Activated T-cell treated with anti-CD3 and anti-CD28 coated beads for 24 hours (primary cell): ENCODE measurements around the gene ZNF445.
"Not testable (repeated sequence)": the region's sequence is repeated elsewhere in the genome, so short reads cannot be mapped to it uniquely, and the experiment has no call there.

Experiments
- DNase-seq: peaks from one replicate; pipeline ENCODE4 v3.0.0-alpha.2; 2020; ENCODE audit warnings: low read depth

Gene ZNF445

DNA sequence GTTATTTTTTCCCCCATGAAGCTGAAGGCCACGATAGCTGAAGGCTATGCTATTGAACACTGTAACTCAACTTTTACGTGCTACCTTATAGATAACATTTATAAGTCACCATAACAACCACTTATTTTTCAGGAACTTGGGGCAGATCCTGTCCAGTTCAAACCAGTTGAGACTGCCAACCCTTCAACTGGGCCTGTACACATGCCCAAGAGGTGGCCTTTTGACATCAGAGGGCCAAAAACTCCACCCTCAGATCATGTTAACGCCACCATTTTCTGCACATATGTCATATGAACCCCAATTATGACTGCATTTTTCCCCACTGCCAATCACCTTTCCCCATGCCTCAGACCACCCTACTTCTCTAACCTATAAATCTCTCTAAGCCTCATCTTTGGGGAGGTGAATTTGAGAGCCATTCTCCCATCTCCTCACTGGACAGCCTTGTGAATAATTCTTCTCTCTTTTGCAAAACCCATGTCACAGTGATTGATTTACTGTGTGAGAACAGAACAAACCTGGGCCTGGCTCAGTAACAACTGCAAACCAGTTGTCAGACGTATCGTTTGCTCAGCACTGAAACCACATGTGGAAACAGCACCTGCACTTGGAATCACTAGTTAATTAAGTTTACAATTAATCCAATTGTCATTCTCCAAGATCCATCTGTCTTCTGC, 42.5 kb downstream of the ZNF445 start:
- DNase-seq, result no peak

DNA sequence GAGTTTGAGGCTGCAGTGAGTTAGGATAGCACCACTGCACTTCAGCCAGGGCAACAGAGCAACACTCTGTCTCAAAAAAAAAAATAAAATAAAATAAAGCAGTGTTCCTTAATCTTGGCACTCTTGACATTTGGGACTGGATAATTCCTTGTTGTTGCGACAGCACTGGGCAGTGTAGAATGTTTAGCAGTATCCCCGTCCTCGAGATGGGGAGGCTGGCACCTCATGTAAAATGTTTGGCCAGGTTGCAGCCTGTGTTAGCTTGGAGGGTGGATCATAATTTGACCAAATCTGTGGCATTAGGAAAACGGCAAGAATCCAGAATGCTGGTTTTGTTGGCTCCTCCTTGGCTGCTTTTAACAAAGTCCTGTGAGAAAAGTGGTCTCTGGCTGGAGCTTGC, 47.0 kb downstream of the ZNF445 start:
- no peak for DNase-seq

DNA sequence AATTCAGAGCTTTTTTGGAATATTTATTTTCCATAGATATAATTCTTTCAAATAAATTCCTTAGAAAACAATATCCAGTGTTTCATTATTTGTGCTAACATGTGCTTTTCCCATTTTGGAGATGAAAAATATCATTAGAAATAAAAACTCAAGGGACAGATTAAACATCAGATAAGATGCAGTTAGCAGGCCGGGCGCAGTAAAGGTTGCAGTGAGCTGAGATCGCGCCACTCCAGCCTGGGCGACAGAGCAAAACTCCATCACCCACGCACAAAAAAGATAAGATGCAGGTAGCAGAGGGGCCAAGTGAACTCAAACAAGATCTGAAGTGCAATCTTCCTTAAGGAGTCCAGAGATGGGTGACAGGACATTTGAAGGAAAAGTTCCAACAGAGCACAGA, 48.0 kb downstream of the ZNF445 start:
- DNase-seq, result no peak

DNA sequence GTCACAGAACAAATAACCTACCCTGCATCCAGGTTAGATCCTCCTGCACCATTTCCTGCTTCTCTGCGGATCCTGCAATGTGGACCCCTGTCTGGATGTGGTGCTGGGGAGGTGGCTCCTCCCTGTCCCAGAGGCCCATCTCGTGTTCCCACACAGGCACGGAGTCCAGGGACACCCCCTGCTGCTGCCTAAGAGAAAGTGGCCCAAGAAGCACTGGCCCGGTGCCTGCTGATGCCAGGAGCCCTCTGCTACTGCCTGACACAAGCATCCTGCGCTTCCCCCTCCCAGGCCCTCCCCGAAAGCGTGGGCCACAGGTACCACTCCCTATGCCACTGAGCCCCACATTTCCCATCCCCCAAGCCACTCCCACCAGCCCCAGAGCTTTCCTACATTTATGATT, 48.6 kb downstream of the ZNF445 start:
- DNase-seq, result no peak

DNA sequence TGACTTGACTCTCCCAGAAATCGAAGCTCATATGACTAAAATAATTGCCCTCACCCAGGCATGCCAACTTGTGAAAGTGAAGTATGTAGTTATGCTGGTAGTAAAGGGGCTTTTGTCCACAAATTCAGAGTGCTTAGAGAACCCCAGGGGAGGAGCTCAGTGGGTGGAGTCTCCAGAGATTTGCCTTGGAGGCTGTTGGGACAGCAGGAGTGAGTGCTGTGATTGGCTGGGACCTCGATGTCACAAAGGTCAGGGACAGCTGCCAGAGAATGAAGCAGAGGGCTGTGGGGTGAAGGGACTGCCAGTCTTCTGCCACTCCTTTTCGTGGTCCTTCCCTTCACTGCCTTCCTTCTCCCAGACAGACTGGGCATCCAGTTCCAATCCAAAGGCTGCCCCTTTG, 49.8 kb downstream of the ZNF445 start:
- DNase-seq, result no peak

DNA sequence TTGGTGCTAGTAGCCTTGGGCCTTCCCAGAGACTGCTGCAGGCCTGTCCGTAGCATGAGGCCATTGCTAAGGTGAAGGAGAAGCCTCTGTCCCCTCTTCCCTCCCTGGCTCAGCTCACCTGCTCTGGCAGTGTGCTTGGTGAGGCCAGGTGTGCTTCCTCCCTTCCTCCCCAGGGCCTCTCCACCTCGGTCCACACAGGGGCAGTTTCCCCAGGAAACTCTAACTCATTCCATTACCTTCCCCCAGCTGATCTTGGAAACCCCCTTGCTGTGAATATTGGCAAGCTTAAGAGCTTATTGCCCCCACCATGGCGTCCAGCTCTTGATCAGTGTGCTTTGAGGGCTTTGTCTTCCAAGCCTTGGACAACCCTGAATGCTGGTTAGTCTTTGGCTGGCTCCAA, 52.7 kb downstream of the ZNF445 start:
- no peak for DNase-seq

DNA sequence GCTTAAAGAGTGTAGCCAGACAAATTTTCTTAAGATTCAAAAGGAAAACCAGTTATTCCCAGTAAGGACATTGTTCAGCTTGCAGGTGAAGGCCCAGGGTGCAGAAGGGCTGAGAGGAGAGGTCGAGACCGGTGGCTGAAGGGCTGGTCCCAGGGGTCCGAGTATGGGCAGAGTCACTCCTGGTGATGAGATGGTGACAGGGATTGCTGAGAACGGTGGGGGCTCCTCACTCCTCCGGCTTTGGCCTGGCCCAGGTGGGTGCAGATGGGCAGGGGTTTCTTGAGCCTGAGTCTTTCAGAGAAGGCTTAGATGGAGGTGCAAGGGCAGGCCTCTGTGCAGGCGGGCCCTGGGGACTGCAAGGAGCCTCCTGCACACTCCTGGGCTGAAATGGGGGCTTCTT, 56.2 kb downstream of the ZNF445 start:
- no peak for DNase-seq

DNA sequence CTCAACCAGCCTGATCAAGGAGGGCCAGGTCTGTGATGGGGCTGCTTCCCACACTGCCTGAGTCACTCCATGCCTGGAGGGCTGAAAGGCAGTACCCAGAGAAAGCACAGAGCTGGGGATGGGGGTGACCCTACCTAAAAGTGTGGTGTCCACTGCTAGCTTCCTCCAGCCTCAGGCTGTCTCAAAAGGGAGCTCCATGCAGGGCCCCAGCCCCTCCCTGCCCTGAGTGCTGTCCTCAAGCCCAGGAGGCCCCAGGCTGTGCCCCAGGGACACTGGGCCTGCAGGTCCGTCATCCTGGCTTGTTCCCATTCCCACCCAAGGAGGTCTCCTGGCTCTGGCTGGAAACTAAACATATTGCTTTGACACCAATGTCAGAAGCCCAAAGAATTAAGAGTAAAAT, 56.8 kb downstream of the ZNF445 start:
- DNase-seq, result no peak

DNA sequence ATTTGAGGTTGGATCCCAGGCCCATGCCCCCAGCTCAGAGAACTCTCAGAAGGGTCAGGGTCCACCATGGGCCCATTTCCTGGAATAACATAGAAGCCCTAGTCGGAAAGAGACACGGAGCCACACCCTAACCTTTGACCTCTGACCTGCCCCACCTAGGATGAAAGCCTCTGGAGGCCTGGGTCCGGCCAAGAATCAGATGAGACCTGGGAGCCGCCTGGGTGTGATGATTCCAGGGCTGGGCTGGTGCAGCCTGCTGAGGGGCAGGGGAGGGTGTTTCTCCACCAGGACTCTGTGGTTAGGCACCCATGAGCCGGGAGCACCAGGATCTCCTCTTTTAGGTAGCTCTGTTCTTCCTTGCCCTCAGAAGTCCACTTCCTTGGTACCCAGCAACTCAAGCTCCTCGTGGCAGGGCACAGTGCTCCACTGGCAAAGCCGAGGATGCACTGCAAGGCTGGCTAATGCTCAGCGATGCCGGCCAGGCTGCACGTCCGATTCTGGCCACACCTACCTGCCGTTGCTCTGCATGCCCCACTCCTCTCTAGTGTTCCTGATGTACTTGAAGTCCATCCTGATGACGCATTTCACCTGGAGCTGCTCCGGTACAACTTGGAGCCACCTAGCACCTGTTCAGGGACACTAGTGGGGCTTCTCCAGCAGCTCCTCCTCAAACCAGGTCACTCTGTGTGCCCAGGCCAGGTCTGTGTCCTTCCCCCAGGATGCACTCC, 57.4 kb downstream of the ZNF445 start:
- no peak for DNase-seq

DNA sequence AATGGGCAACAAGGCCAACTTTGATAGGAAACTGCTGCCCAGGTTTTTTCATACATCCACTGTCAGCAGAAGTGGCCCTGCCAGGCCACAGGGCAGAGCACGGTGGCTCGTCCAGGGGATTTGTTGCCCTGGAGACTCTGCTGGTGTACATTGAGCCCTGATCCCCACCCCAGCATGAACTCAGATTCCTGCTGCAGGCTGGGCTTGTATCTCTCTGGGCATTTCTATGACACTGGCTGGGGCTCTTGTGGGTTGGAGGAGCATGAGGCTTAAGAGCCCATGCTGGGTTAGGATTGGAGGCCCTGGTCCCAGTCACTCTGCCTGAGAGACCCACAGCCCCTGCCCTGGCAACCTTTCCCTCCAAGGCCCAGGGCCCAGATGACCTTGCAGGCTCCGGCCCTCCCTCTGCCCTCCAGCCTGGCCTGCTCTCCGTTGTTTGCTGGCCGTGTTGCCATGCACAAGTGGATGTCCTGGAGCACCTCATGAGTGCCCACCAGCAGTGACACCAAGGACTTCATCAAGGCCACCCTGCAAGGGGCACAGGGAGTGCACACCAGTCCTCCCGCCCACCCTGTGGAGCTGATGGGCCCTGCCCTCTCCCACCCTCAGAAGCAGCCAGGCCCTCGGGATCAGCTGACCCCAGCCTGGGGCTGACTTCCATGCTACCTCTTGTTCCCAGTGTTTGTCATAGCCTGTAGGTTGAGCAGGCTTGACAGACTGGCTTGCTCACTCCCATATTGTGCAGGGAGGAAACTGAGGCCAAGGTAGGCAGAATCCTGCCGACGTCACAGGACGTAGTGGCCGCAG, 58.2 kb downstream of the ZNF445 start:
- no peak for DNase-seq

DNA sequence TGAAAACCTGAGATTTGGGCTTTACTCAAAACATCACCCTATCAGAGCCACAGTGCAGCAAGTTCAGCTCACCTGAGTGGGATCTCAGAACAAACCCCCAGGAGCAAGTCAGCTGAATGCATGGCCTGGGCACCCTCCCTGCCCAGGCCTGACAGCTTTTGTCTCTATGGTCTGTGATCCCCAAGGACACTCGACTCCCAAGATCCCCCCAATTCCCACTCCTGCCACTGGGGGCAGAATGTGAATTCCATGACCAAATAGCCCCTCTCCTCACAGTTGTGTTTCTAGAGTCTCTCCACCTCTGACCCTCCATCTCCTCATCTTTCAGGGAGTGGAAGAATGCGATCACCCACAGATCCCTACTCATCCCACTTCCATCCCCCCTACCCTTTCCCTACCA, 58.9 kb downstream of the ZNF445 start:
- DNase-seq, result no peak

DNA sequence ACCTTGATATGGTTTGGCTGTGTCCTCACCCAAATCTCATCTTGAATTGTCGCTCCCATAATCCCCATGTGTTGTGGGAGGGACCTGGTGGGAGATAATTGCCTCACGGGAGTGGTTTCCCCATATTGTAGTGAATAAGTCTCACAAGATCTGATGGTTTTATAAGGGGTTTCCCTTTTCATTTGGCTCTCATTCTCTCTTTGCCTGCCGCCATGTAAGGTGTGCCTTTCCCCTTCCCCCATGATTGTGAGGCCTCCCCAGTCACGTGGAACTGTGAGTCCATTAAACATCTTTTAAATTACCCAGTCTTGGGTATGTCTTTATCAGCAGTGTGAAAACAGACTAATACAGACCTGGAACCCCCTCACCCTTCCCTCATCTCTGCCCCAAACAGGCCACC, 59.4 kb downstream of the ZNF445 start:
- DNase-seq, result not testable (repeated sequence)

DNA sequence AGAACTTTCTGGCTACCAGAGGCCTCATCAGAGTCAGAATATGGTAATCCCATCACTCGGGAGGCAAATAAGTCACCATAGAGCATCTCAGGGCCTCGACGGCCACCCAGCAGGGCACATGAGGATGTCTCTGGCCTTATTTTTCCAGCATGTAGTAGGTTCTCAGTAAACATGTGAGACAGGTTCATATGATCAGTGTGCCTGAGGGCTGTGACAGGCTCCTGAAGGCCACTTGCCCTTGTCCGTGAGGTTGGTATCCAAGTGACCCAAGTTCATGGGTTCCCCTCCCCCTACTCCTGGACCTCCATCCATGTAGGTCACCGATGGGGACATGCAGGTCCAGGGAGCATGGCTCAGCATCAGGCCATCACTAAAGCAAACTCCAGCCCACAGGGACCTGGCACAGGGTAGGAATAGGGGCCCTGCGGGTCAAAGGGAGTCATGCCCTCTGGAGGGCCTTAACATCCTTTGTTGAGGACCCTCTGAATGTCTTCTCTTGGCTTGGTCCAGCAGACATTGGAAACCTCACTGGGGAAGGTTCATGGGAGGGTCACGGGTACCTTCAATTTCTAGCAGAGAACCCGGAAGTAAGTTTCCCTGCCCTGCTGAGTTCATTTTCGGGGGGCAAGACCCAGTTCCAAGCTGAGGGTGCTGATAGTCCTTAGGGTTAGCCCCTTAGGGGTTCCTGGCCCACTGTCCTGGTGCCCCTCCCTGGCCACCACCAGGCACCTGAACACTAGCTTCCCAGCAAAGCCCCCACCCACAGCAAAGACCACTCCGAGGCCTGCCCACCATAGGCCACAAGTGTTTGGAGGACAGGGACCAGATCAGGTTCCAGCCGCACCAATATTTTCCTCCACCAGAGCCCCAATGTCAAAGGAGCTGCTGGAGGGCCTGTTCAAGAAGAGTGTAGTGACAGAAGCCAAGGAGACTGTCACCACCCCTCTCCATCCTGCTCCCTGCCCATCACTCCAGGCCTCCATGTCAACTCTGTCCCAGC, 61.1 kb downstream of the ZNF445 start:
- DNase-seq, result no peak

DNA sequence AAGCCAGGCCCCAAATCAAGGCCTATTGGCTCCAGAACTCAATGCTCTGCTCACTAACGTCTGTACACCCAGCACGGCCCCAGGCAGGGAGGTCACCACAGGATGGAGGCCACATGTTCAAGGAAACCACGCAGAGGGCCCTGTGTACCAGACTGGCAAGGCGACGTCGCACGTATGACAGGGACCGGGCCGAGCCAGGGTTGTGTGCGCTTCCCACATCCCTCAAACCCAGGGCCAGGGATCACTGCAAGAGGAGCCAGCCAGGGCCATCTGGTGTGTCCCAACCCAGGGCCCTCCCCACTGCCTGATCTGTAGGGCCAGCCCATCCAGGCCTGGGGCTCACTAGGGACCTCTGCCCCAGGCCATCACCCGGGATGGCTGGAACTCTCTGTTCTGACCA, 62.0 kb downstream of the ZNF445 start:
- DNase-seq, result no peak

DNA sequence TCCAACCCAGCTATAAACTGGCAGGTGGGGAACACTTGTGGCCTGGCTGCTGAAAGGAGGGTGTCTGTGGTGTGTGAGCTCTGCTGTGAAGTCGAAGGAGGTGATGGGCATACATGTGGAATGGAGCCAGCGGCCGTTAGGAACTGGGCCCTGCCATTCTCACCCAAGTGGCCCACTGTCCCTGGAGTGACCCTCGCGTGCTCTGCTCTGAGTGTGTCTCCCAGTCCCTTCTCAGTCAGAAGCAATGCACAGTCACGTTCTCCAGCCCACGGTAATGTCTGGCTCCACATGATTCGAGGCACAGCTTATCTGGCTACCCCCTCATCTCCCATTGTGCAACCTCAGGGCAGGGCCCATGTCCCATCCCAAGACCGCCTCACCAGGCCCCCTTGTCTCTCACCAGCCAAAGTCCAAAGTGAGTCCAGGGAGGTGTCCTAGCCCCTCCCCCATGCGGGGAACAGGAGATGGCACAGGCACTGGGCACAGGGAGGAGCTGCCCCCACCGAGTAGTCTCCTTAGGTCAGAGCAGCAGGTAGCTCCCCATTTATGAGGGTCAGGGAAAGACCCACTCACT, 62.9 kb downstream of the ZNF445 start:
- DNase-seq, result no peak

DNA sequence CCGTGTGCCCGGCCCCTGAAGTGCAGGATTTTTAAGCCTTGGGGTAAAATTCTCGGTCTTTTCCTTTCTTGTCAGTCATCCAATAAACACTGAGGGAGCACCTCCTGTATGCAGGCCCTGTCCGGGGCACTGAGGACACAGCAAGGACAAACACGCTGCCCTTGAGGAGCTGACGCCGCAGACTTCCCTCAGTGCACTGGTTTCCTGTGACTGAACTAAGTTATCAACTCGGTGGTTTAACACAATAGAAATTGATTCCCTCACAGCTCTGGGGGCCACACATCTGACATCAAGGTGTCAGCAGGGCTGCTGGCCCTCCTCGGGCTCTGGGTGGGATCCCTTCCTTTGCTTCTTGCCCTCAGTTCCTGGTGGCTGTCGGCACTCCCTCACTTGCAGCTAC, 65.1 kb downstream of the ZNF445 start:
- DNase-seq, result no peak

DNA sequence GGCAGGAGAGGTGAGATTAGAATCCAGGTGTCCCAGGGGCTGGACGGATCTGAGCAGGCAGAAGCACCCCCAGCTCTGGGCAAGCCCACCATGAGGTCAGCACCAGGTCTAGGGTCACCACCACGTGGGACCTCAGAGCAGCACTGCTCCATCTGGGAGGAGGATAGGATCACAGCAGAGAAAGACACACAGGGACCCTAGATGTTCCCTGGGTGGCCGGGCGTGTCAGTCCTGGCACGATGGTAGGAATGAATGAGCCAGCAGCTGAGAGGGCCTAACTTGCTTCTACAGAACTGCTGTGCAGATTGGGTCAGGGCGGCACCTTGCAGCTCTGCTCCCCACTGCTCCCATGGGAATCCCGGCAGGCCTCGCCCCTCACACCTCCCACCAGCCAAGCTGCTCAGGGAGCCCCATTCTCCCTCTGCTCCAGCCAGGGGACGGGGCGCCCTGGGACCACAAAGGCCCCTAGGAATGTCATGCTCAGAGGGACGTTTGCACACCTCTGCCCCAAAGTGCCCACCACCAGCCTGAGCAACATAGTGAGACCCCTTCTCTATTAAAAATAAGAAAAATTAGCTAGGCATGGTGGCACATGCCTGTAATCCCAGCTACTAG, 66.3 kb downstream of the ZNF445 start:
- DNase-seq, result no peak

DNA sequence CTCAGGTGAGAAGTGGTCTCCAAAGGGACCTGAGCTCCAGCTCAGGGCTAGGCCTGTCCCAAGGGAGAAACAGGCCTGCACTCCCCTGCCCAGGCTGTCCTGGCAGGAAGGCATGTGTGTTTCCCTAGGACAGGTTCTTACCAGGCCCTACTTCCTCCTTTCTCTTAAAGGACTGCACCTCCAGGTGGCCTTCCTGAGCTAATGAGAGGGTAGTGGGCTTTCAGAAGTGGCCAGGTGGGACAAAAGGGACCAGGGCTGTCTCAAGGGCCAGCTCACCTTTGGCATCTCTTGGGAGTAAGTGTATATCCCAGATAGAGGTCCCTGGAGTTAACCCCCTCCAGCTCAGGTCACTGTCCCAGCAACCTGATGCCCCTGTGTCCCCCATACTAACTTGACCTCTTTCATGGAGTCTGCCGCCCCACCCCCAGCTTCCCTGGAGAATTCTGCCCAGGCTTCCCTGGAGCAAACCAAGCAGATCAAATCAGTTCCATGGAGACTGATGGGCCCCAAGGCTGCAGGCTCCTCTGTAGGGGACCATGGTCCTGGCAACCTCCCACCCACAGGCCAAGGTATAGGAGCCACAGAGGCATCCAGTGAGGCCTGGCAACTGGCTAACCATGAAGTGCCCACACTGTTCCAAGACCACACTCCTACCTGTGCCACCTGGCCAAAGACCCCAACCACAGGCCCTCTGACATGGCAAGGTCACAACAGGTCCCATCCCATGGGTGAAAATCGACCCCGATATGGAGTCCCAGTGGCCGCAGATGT, 67.6 kb downstream of the ZNF445 start:
- no peak for DNase-seq

DNA sequence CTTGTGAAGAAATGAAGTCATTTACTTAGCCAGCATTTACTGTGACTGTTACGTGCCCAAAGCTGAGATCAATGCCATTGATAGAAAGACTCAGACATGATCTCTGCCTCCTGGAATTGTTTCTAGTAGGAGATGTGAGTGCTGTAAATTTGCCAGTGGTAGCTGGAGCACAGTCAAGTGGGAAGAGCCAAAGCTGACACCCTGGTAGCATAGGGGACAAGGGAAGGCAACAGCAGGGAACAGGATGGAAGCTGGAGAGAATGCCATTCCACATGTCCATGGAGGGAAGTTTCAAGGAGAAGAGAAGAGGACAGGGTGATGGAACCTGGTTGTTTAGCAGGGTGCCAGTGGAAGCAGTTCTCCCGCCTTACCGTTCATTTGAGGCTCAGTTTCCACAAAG, 74.9 kb downstream of the ZNF445 start:
- no peak for DNase-seq

DNA sequence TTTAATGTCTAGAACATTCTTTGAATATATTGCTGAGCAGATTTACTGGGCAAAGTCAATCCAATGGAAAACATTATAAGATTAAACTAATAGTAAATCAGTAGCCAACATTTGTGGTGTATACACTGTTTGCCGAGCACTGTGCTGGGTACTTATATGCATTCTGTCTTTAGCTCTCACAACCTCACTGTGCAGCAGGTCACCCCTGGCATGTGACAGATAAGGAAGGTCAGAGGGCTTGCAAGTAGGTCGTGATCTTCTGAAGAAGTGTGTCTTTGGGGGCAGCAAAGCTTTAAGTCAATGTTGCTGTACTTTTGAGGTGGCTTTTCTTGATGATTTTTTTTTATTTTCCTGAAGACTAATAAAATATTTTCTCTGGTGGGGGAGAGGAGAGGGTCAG, 76.7 kb downstream of the ZNF445 start:
- no peak for DNase-seq
